Loucy (cell line): ENCODE measurements around the gene CFAP20DC.

Source experiments
- H2AFZ ChIP-seq: fragments of 200-600 bp; sonication (generic); 2 replicates; pipeline ENCODE4 v1.6.0; 2016; ENCODE audit warnings: antibody characterized with exemption, mild to moderate bottlenecking, low read length, moderate library complexity
- H3F3A ChIP-seq: fragments of 200-600 bp; 2 replicates; pipeline ENCODE4 v1.6.0; 2016; ENCODE audit warnings: antibody characterized with exemption, low read depth, mild to moderate bottlenecking
- H3K27me3 ChIP-seq: fragments of 200-600 bp; sonication (generic); 2 replicates; pipeline ENCODE4 v1.6.1; 2014; ENCODE audit warnings: low read length, mild to moderate bottlenecking; ENCODE audit not compliant: insufficient read depth, poor library complexity, severe bottlenecking
- H3K36me3 ChIP-seq: fragments of 200-600 bp; sonication (generic); 2 replicates; pipeline ENCODE4 v1.6.1; 2016; ENCODE audit warnings: low read length; ENCODE audit not compliant: insufficient read depth
- H3K4me1 ChIP-seq: fragments of 200-600 bp; sonication (generic); 2 replicates; pipeline ENCODE4 v1.5.1; 2014; ENCODE audit warnings: low read length, mild to moderate bottlenecking; ENCODE audit not compliant: insufficient read depth, poor library complexity, severe bottlenecking
- H3K4me2 ChIP-seq: fragments of 200-600 bp; sonication (generic); 2 replicates; pipeline ENCODE4 v1.6.0; 2014; ENCODE audit warnings: antibody characterized with exemption, low read length, low read depth, mild to moderate bottlenecking; ENCODE audit not compliant: poor library complexity, severe bottlenecking
- H3K4me3 ChIP-seq: fragments of 200-600 bp; sonication (generic); 2 replicates; pipeline ENCODE4 v1.5.1; 2014; ENCODE audit warnings: low read length, mild to moderate bottlenecking, mixed read lengths; ENCODE audit not compliant: poor library complexity, severe bottlenecking
- H3K79me2 ChIP-seq: fragments of 200-600 bp; sonication (generic); 2 replicates; pipeline ENCODE4 v1.6.1; 2014; ENCODE audit warnings: low read length; ENCODE audit not compliant: insufficient read depth
- H3K9ac ChIP-seq: fragments of 200-600 bp; sonication (generic); 2 replicates; pipeline ENCODE4 v1.6.0; 2014; ENCODE audit warnings: mild to moderate bottlenecking, low read depth, low read length, moderate library complexity; ENCODE audit not compliant: poor library complexity, severe bottlenecking
- H3K9me2 ChIP-seq: fragments of 200-600 bp; sonication (generic); replicated peaks from 2 replicates; pipeline ENCODE4 v1.6.1; 2016; ENCODE audit warnings: low read depth, low read length, mixed read lengths
- H3K9me3 ChIP-seq: fragments of 200-600 bp; sonication (generic); 2 replicates; pipeline ENCODE4 v1.6.1; 2014; ENCODE audit warnings: mild to moderate bottlenecking, antibody characterized with exemption, low read length, low read depth; ENCODE audit not compliant: insufficient read depth
- H4K20me1 ChIP-seq: fragments of 200-600 bp; sonication (generic); 2 replicates; pipeline ENCODE4 v1.6.0; 2014; ENCODE audit warnings: antibody characterized with exemption, low read length, mild to moderate bottlenecking; ENCODE audit not compliant: insufficient read depth, poor library complexity, severe bottlenecking
- EZH2phosphoT487 ChIP-seq: fragments of 200-600 bp; IDR thresholded peaks from 2 replicates; pipeline ENCODE4 v1.6.1; 2018; ENCODE audit warnings: antibody characterized with exemption, mild to moderate bottlenecking, moderate library complexity, borderline replicate concordance
- TF ChIP-seq, protein P1 (sequence below): fragments of 200-600 bp; sonication (generic); conservative IDR thresholded peaks from 2 replicates; pipeline ENCODE4 v1.5.1; 2014; ENCODE audit warnings: mild to moderate bottlenecking, antibody characterized with exemption, low read length

The CFAP20DC gene

DNA sequence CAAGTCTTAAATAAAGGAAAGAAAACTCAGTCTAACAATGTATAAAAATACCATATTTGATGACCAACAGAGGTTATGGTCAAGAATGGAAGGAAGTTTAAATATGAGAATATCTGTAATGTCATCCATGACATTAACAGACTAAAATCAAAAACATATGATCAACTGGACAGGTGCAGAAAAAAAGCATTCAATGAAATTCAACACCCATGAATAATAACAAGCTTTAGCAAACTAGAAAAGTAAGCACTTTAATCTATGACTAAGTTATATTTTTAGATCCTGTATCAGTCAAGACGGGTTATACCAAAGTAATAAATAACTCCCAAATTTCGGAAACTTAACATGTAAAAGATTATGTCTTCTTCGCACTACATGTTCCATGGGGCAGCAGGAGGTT is 61.8 kb downstream of the CFAP20DC start:
- H3K4me1 ChIP-seq: no peaks in the 10 kb centered on the region
- TF ChIP-seq, protein P1, sequence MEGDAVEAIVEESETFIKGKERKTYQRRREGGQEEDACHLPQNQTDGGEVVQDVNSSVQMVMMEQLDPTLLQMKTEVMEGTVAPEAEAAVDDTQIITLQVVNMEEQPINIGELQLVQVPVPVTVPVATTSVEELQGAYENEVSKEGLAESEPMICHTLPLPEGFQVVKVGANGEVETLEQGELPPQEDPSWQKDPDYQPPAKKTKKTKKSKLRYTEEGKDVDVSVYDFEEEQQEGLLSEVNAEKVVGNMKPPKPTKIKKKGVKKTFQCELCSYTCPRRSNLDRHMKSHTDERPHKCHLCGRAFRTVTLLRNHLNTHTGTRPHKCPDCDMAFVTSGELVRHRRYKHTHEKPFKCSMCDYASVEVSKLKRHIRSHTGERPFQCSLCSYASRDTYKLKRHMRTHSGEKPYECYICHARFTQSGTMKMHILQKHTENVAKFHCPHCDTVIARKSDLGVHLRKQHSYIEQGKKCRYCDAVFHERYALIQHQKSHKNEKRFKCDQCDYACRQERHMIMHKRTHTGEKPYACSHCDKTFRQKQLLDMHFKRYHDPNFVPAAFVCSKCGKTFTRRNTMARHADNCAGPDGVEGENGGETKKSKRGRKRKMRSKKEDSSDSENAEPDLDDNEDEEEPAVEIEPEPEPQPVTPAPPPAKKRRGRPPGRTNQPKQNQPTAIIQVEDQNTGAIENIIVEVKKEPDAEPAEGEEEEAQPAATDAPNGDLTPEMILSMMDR: no peak
- TF ChIP-seq EZH2phosphoT487: no peak
- H3K4me2 ChIP-seq: no peak overlapping the region
- no peaks in the 10 kb centered on the region for H3K36me3 ChIP-seq
- no peaks in the 10 kb centered on the region for H4K20me1 ChIP-seq
- no peaks in the 10 kb centered on the region for H3F3A ChIP-seq
- H3K79me2 ChIP-seq: no peaks in the 10 kb centered on the region
- H3K9me3 ChIP-seq: no peaks in the 10 kb centered on the region
- no peaks in the 10 kb centered on the region for H3K9me2 ChIP-seq
- H3K9ac ChIP-seq: no peak overlapping the region
- no peak overlapping the region for H2AFZ ChIP-seq
- no peak overlapping the region for H3K4me3 ChIP-seq
- H3K27me3 ChIP-seq: no peaks in the 10 kb centered on the region

DNA sequence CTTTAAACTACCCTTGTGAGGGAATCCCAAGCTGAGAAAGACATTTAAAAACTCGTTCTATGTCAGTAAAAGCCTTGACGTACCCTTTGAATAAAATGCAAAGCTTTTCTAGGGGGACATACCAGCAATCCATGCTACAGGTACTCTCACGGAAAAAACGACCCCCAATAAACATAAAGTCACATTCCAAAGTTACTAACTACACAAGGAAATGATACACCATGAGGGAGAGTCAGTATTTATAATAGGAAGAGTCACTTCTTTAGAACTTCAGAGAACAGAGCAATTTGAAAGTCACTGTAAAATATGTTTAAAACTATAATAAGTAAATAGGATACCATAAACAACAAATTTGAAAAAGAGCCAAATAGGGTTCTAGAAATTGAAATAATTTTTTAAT is 63.2 kb downstream of the CFAP20DC start:
- H3K36me3 ChIP-seq: no peaks in the 10 kb centered on the region
- H3K9me2 ChIP-seq: no peaks in the 10 kb centered on the region
- H3K79me2 ChIP-seq: no peaks in the 10 kb centered on the region
- no peaks in the 10 kb centered on the region for H4K20me1 ChIP-seq
- H3K4me2 ChIP-seq: no peak overlapping the region
- no peak overlapping the region for H3K9ac ChIP-seq
- no peak for TF ChIP-seq EZH2phosphoT487
- TF ChIP-seq, protein P1: no peak
- no peaks in the 10 kb centered on the region for H3F3A ChIP-seq
- no peaks in the 10 kb centered on the region for H3K4me1 ChIP-seq
- H3K9me3 ChIP-seq: no peaks in the 10 kb centered on the region
- H3K4me3 ChIP-seq: no peak overlapping the region
- no peaks in the 10 kb centered on the region for H3K27me3 ChIP-seq
- no peak overlapping the region for H2AFZ ChIP-seq

DNA sequence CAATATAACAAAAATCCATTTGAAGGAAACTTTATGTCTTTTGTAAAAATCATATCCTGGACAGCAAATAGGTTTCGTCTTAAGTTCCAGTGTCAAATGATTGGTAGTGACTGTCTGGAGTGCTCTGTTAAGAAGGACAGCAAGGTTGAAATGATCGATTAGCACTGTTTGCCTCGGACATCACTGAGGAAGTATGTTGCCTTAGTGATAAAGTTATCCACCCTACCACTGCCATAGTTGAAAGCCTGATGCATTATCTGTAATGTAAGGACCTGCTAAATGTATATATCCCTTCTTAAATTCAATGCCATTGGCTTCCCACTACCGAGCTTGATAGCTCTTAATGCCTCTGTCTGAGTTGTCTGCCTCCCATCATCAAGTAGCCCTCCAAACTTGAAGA is 70.0 kb downstream of the CFAP20DC start:
- H2AFZ ChIP-seq: no peak overlapping the region
- H3K4me1 ChIP-seq: no peaks in the 10 kb centered on the region
- no peak overlapping the region for H3K4me2 ChIP-seq
- no peaks in the 10 kb centered on the region for H3K79me2 ChIP-seq
- H3K9me3 ChIP-seq: no peaks in the 10 kb centered on the region
- no peak for TF ChIP-seq EZH2phosphoT487
- TF ChIP-seq, protein P1: no peak
- no peaks in the 10 kb centered on the region for H3K27me3 ChIP-seq
- H3K4me3 ChIP-seq: no peak overlapping the region
- H3K9me2 ChIP-seq: no peaks in the 10 kb centered on the region
- no peaks in the 10 kb centered on the region for H4K20me1 ChIP-seq
- no peak overlapping the region for H3K9ac ChIP-seq
- H3K36me3 ChIP-seq: no peaks in the 10 kb centered on the region
- H3F3A ChIP-seq: no peaks in the 10 kb centered on the region
